HG02610 (cell line): ENCODE results near the gene UBTD1.
"Not testable (repeated sequence)": the region's sequence is repeated elsewhere in the genome, so short reads cannot be mapped to it uniquely, and the experiment has no call there.

Experiments used
- ATAC-seq: cut with Tn5 transposase; IDR thresholded peaks from one replicate; pipeline ENCODE4 v1.9.1; 2021; ENCODE audit warnings: mild to moderate bottlenecking, moderate library complexity; ENCODE audit not compliant: unreplicated experiment

Gene UBTD1

DNA sequence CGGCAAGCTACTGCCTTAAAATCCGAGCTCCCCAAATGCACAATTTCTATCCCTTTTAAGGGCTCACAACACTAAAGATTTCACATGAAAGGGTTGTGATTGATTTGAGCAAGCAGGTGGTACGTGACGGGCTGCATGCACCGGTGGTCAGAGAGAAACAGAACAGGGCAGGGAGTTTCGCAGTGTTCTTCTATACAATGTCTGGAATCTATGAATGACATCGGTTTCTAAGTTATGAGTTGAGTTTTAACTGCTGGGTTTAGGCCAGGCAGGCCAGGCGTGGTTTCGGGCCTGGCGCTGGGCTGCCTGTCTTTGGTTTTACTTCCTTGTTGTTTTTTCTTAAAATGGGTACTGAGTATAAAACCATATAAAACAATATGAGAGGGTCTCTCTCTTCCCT lies 56.8 kb downstream of the UBTD1 start:
- ATAC-seq: not testable (repeated sequence)

DNA sequence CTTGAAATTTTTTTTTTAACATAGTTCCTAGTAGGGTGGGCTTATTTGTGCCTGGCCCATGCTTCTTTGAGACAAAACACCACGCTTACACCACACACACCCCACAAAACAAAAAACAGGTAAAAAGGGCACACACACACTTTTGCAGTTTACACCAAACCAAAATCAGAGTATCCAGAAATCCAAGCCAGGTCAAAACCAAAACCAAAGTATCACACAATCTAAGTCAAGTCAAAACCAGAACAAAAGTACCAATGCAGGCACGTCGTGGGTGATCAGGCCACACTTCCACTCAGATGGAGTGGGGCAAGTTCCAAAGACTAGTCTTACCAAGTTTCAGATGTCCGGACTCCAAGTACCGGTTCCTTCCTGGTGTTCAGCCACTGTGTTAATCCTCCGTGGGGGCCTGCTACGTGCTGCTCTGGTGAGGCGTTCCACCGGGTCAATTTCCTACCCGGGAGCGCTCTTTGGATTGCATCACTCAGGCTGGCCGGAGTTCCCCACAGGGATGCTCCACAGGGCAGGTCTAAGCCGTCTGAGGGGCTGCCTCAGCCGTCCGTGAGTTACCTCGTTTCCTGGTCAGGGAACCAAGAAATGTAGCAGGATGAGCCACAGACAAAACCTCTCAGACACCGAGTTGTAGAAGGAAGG lies 62.1 kb downstream of the UBTD1 start:
- ATAC-seq: not testable (repeated sequence)

DNA sequence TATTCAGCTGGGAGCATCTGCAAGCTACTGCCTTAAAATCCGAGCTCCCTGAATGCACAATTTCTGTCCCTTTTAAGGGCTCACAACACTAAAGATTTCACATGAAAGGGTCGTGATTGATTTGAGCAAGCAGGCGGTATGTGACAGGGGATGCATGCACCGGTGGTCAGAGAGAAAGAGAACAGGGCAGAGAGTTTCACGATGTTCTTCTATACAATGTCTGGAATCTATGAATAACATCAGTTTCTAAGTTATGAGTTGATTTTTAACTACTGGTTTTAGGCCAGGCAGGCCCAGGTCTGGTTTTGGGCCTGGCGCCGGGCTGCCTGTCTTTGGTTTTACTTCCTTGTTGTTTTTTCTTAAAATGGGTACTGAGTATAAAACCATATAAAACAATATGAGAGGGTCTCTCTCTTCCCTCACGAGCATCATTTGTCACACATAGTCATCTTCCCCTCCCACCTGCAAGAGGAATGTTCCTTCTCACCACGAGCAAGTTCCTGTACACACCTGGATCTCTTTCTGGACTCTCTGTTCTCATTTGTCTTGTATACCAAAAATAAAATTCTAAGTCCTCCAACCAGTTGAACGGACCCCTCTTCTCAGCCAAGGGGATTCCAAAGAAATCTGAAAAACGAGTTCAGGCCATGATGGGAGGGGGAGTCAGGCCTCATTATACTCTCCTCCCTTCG lies 62.8 kb downstream of the UBTD1 start:
- ATAC-seq: not testable (repeated sequence)

DNA sequence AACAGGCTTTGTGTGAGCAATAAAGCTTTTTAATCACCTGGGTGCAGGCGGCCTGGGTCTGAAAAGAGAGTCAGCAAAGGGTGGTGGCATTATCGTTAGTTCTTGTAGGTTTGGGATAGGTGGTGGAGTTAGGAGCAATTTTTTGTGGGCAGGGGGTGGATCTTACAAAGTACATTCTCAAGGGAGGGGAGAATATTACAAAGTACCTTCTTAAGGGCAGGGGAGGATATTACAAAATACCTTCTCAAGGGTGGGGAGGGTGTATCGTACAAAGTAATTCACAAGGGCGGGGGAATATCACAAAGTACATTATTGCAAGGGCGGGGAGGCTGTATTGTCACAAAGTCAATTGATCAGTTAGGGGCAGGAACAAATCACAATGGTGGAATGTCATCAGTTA lies 63.6 kb downstream of the UBTD1 start:
- not testable (repeated sequence) for ATAC-seq

DNA sequence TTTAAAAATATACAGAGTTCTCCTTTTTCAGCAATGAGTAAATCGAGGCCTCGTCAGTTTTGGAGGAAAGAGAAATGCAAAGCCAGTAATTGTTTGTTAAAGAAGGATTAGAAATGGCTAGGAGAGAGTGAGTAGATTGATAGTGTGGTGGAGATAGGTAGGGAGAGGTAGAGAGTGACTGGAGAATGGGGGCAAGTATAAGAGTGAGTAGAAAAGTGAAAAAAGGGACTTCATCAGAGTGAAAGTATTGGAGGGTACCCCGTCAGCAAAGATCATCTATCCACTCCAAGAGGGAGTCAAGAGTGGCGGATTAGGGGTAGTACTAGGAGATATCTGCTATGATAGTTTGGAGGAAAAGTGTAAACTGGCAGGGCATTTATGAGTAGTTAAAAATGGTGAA lies 64.6 kb downstream of the UBTD1 start:
- no peak for ATAC-seq

DNA sequence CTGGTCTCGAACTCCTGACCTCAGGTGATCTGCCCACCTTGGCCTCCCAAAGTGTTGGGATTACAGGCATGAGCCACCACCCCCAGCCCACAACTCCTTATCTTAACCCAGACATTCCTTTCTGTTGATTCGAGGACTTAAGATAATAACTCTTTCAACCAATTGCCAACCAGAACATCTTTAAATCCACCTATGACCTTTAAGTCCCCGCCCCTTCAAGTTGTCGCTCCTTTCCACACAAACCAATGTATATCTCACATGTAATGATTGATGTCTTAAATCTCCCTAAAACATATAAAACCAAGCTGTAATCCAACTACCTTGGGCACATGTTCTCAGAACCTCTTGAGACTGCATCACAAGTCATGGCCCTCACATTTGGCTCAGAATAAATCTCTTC lies 66.1 kb downstream of the UBTD1 start:
- ATAC-seq: no peak

DNA sequence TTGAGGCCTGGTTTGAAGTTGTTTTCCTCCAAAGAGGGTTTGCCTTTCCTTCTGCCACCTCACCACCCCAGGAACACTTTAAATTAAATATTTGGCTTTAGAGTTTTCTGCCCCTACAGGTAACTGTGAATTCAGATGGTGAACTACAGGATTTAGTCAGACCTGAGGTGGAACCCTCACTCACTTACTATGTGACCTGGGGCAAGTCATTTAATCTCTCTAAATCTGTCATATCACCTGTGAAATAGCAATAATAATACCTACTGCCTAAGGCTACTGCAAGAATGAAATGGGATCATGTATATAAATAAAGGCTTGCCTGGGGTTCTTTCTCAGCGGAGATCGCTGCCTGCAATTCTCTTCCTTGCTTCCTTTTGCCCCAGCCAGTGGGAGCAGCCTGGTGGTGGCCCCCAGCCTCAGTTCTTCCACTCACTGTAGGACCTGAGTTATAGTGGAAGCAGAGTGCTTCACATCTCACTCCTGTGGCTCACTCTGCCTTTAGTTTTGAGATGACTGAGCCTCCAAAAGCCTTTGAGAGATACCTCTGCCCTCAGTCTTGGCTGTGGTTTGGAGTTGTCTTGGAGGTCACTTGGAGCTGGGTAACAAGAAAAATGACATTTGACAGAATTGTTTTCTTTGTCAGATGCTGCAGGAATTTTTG lies 67.7 kb downstream of the UBTD1 start:
- no peak for ATAC-seq

DNA sequence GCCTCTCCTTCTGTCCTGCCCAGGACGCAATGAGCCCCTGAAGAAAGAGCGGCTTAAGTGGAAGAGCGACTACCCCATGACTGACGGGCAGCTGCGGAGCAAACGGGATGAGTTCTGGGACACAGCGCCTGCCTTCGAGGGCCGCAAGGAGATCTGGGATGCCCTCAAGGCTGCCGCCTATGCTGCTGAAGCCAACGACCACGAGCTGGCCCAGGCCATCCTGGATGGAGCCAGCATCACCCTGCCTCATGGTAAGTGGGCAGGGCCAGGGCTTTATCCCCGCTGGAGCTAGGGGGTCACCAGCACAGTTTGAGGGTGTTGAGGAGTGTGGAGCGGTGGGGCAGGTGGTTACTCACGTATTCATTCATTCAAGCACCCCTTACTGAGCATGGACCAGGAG lies 69.2 kb downstream of the UBTD1 start:
- ATAC-seq: no peak

DNA sequence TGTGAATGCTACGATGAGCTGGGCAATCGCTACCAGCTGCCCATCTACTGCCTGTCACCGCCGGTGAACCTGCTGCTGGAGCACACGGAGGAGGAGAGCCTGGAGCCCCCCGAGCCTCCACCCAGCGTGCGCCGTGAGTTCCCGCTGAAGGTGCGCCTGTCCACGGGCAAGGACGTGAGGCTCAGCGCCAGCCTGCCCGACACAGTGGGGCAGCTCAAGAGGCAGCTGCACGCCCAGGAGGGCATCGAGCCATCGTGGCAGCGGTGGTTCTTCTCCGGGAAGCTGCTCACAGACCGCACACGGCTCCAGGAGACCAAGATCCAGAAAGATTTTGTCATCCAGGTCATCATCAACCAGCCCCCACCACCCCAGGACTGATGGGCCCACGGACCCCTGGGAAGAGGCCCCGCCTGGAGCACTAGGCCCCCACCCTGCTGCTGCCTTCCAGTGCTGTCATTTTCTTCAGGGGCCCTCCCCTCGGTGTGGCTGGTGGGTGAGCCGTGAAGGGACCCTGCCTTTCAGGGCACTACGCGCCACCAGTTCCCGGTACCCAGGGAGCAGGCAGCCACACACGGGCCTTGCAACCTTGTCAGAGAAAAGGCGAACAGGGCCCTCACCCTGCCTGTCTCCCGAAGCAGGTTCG lies 71.5 kb downstream of the UBTD1 start:
- ATAC-seq: no peak

DNA sequence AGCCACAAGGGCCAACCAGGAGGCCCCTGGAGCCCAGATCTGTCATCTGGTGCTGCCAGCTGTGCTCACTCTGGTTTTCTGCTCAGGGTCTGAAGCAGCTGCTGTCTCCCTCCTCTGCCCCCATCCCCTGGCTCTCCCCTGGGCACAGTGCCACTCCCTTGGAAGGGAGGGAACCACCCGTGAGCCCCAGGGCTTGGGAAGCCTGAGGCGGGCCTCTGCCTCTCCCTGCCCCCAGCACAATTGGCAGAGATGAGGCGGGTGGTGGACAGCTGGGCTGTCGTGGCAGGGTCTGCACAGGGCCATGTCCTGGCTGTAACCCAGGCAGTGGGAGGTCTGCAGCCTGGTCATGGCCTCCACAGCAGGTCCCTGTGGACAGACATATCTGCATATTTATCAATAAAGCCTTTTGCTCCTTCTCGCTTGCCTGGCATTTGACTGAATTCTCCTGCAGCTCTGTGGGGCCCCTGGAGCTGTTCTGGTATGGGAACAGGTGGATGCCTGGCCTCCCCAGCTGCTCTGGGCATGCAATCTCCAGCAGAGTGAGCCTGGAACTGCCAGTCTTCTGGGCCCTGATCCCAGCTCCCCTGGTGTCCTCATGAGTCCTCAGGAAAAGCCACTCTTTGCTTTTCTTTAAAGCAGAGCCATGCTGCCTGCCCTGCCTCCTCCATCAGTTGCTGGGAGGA lies 72.2 kb downstream of the UBTD1 start:
- no peak for ATAC-seq

DNA sequence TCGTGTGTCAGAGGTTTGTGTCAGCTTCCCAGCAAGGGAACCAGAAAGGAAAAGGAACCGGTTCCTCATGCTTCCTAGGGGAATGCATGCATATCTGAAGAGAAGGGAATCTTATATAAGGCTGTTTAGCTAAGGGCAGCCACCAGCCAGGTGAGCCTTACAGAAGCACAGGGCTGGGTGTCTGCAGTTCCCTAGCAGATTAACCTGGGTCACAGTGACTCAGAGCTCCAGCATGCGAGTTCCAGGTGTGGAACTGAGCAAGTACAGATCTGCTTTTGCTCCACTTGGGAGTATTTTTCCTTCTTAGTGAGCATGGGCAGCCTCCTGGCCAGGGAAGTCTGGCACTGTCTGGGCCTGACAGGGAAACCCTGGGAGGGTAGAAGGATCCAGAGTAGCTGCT lies 72.9 kb downstream of the UBTD1 start:
- no peak for ATAC-seq

DNA sequence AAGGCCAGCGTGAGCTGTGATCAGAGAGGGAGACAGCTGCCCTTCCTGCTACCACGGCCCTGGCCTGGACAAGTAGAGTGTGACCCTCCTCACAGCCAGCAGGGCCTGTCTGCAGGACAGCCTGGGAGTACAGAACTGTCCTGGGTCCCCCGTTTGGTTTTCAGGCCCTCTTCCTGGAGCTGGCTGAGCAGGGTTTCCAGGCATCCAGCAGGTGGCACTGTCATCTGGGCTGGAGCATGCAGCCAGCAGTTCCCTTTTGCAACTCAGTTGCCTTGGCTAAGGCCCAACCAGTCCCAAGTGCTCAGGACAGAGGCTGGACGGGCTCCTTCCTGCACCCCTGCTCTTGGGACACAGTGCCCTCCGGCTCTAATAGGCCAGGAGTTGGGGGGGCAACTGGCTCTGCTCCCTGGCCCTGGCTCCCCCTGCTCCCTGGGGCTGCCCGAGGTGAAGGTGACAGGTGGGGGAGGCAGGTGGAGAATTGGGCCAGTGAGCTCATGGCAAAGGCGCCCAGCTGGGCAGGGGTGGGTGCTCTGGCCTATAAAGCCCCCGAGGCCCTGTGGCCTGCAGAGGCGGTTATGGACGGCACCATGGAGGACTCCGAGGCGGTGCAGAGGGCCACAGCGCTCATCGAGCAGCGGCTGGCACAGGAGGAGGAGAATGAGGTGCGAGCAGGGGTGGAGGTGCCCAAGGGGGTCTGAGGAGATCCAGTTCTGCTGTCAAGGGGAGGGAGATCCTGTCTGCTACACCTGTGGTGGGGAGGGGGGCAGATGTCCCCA lies 73.7 kb downstream of the UBTD1 start, which contains the start of gene ANKRD2:
Gene ANKRD2 (plus strand): TSS at position 566 of the 776 bp plus-strand sequence. CDS start 10 bp downstream, at position 576.
- peak; percentile 56 for ATAC-seq

DNA sequence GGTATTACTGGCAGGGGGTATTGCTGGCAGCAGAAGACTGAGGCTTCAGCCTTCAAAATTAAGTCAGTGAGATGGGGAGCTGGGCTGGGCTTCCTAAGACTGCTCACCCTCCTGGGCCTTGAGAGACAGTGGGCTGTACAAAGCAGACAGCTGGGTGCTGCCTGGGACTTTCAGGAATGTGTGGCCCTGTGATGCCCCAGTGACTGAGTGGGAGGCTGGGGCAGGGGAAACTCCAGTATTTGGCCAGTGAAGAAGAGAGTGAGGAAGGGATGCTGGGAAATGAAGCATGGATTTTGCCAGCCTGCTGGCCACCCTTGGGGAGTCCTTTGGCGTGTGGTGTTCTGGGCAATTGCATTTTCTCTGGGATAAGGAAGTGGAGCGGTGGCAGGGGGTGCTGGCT lies 74.3 kb downstream of the UBTD1 start:
- ATAC-seq: no peak

DNA sequence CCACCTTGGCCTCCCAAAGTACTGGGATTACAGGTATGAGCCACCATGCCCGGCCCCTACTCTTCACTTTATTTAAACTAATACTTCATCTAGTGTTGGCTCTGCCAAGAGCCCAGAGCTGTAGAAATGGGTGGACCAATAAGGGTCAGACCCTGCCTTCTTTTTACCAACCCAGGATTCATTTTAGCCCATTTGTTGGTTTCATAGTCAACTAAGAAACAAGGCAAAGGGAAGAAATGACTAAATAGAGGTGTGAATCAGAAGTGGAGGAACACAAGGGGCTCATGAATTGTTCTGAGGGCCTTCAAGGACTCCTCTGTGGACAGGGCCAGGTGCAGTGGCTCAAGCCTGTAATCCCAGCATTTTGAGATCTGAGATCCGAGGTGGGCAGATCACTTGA lies 74.9 kb downstream of the UBTD1 start:
- no peak for ATAC-seq

DNA sequence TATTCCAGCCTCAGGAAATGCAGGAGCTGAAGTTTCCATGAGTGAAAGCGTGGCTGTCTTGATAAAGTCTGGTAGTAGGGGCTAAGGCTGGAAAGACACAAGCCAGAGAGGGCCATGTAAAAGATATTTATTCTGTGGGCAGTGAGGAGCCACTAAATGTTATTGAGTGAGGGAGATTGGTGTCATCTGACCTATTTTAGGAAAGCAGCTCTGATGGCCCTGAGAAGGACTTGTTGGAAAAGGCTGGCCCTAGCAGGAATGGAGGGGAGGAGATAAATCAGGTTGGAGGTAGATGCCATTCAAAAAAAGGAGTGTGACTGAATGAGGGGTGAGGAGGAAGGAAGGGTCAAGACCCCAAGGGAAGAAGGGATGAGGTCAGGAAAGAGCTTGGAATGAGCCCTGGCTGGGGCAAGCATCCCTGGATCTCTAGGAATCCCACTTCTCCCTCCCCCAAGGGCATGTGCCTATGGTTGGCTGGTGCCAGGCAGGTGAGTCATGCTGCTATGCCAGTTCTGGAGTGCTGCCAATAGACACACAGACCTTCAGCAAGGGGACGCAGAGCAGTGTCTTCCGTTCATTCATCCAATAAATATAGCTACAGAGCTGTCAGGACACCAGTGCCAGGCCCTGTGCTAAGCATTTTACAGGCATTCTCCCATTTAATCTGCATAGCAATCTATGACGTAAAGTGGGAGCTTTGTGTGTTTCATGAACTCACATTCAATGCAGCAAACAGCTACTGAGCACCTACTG lies 75.8 kb downstream of the UBTD1 start:
- ATAC-seq: no peak

DNA sequence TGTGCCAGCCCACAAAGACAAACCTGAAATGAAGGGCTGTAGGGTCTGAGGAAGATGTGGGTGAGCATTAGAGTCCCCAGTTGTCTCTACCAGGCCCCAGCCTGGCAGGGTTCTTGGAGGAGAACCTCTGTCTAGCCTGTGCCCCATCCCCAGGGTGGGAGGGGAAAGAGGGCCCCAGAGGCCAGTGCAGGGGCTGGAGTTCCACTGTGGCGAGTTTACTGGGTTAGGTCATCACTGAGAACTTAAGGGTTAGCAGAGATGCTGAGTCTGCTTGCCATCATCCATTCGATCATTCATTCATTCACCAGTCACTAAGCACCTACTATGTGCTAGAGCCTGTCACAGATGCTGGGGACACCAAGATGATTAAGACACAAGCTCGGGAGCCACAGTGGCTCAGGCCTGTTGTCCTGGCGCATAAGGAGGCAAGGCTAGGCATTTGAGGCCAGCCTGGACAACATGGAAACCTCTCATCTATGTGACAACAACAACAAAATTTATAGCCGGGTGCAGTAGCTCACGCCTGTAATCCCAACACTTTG lies 76.5 kb downstream of the UBTD1 start:
- no peak for ATAC-seq

DNA sequence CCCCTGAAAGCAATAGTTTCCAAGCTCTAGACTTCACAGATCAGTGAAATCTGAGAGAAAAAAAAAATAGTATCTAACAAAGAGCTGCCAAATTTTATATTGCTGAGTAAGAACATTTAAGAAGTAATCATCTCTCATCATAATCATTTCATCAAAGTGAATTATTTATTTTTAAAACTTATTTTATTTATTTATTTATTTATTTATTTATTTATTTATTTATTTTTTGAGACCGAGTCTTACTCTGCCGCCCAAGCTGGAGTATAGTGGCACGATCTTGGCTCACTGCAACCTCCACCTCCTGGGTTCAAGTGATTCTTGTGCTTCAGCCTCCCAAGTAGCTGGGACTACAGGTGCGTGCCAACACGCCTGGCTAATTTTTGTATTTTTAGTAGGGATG lies 77.8 kb downstream of the UBTD1 start:
- not testable (repeated sequence) for ATAC-seq

DNA sequence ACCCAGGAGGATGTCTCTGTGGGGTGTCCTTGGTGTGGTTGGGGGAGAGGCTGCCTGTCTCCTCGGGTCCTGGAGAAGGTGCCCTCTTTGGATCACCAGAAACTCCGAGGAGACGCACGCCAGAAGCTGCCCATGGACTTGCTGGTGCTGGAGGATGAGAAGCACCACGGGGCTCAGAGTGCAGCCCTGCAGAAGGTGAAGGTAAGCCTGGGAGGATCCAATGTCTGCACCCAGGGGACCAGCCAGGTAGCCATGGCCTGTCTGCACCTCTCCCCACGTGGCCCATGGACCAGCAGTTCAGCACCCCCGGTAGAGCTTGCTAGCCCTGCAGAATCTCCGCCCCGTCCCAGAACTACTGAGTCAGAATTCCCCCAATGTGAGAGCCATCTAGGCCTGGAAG lies 79.0 kb downstream of the UBTD1 start:
- no peak for ATAC-seq

DNA sequence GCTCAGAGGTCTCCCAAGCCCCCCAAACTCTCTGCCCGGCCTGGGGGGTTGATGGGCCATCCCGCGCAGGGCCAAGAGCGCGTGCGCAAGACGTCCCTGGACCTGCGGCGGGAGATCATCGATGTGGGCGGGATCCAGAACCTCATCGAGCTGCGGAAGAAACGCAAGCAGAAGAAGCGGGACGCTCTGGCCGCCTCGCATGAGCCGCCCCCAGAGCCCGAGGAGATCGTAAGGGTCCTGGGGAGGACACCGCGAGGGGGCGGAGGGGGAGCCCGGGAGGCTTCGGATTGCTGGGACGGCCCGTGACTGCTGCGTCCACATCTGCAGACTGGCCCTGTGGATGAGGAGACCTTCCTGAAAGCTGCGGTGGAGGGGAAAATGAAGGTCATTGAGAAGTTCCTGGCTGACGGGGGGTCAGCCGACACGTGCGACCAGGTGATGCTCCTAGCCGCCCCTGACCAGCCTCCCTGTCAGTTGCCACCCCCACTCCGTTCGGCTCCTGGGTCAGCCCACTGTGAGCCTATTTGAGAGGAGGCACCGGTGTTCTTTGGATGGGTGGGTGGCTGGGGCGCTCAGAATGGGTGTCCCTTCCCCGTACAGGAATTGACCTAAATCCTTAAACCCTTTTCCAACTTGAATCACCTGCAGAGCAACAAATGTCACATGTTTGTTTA lies 79.6 kb downstream of the UBTD1 start:
- no peak for ATAC-seq
